GM12878 (cell line): ENCODE measurements around the gene SSH2. TPM values are rescaled to one million over a fixed set of nuclear protein-coding genes. Genes with fewer than 3 reads are reported as not detected.
A peak's percentile ranks its signal among the peaks of the same experiment; 100 is the strongest.

Experiments used
- ATAC-seq: fragments of 200-7000 bp; cut with Tn5 transposase; 3 replicates; pipeline ENCODE4 v1.9.1; 2020; ENCODE audit warnings: mild to moderate bottlenecking, moderate library complexity
- BruUV-seq: library from RNA; stranded (reverse); fragments of 400-500 nt; replicated peaks from 2 replicates; lab custom pipeline; 2021; lab: Mats Ljungman, UMichigan
- CTCF ChIA-PET: fragments of 300-600 bp; sonication (Branson Sonifier 250); formaldehyde crosslinking; extraction: SDS; loops from one replicate; lab custom pipeline; 2021; ENCODE audit warnings: inconsistent platforms; lab: Yijun Ruan, JAX
- POLR2A ChIA-PET: fragments of 350-600 bp; formaldehyde crosslinking; extraction: SDS; loops from one replicate; lab custom pipeline; 2021; ENCODE audit warnings: inconsistent platforms; lab: Charles Lee
- RAD21 ChIA-PET: fragments of 300-600 bp; sonication (Branson Sonifier 250); formaldehyde crosslinking; loops from one replicate; lab custom pipeline; 2023; ENCODE audit warnings: antibody characterized with exemption; ENCODE audit not compliant: unreplicated experiment; lab: Charles Lee
- SMC1A ChIA-PET: fragments of 300-600 bp; sonication (Branson Sonifier 250); formaldehyde crosslinking; loops from one replicate; lab custom pipeline; 2023; ENCODE audit not compliant: unreplicated experiment, uncharacterized antibody; lab: Charles Lee
- DNase-seq: peaks from one replicate; pipeline ENCODE4 v3.0.0-alpha.2; 2011; ENCODE audit warnings: low read depth, low spot score
- FAIRE-seq: peaks from 3 replicates; lab custom pipeline; 2011; peaks lifted over from hg19 to GRCh38; lab: Jason Lieb, UNC
- H2AFZ ChIP-seq: 2 replicates; pipeline ENCODE4 v1.6.0; 2011; ENCODE audit warnings: low read depth, low read length, control low read depth; ENCODE audit not compliant: control insufficient read depth
- H3K27ac ChIP-seq: 2 replicates; pipeline ENCODE4 v1.5.1; 2011; ENCODE audit warnings: control low read depth; ENCODE audit not compliant: control insufficient read depth, insufficient read depth
- H3K27me3 ChIP-seq, 2 experiments: replicated peaks in 1 of 2; 2 replicates each; pipeline versions ENCODE4 v1.6.0 to v1.6.1; 2011; ENCODE audit warnings: low read length in 1 of 2; ENCODE audit not compliant: control insufficient read depth in 2 of 2, insufficient read depth in 2 of 2
- H3K36me3 ChIP-seq, 2 experiments: 2 replicates each; pipeline ENCODE4 v1.5.1; 2011; ENCODE audit warnings: low read length in 1 of 2; ENCODE audit not compliant: control insufficient read depth in 2 of 2, insufficient read depth in 2 of 2
- H3K4me1 ChIP-seq: 2 replicates; pipeline ENCODE4 v1.6.1; 2011; ENCODE audit warnings: mild to moderate bottlenecking, low read length, moderate library complexity, mixed read lengths; ENCODE audit not compliant: control insufficient read depth, insufficient read depth
- H3K4me2 ChIP-seq: 2 replicates; pipeline ENCODE4 v1.6.0; 2011; ENCODE audit warnings: control low read depth; ENCODE audit not compliant: control insufficient read depth, insufficient read depth
- H3K4me3 ChIP-seq: fragments of 200-600 bp; sonication (generic); 2 replicates; pipeline ENCODE4 v1.5.1; 2016
- H3K79me2 ChIP-seq: 2 replicates; pipeline ENCODE4 v1.6.0; 2011; ENCODE audit warnings: low read length; ENCODE audit not compliant: control insufficient read depth, insufficient read depth
- H3K9ac ChIP-seq: 2 replicates; pipeline ENCODE4 v1.8.0; 2011; ENCODE audit warnings: low read length, control low read depth, mixed read lengths; ENCODE audit not compliant: control insufficient read depth, insufficient read depth
- H3K9me3 ChIP-seq: replicated peaks from 3 replicates; pipeline ENCODE4 v1.5.1; 2011; ENCODE audit warnings: mild to moderate bottlenecking, low read length; ENCODE audit not compliant: control insufficient read depth, insufficient read depth
- H4K20me1 ChIP-seq: 2 replicates; pipeline ENCODE4 v1.6.0; 2011; ENCODE audit not compliant: control insufficient read depth, insufficient read depth
- CBX5 ChIP-seq: sonication (generic); IDR thresholded peaks from 2 replicates; pipeline ENCODE4 v1.6.1; 2016; ENCODE audit warnings: low read depth, moderate library complexity, mild to moderate bottlenecking, inconsistent platforms
- CEBPB ChIP-seq, 2 experiments: fragments of 150-350 bp in 1 of 2; IDR thresholded peaks; 2 replicates each; pipeline ENCODE4 v1.6.1; 2012 to 2014; ENCODE audit warnings: low read depth in 2 of 2, low read length in 2 of 2, borderline replicate concordance in 1 of 2, inconsistent platforms in 1 of 2
- CREM ChIP-seq: IDR thresholded peaks from 2 replicates; pipeline ENCODE4 v1.6.1; 2014; ENCODE audit warnings: antibody characterized with exemption, low read depth
- DPF2 ChIP-seq: fragments of 450-650 bp; IDR thresholded peaks from 2 replicates; pipeline ENCODE4 v1.6.1; 2017; ENCODE audit warnings: mild to moderate bottlenecking
- EGR1 ChIP-seq, 2 experiments: IDR thresholded peaks; 1 replicate in 1 of 2; 2 replicates in 1 of 2; pipeline ENCODE4 v1.6.1; 2011 to 2012; ENCODE audit warnings: low read depth in 2 of 2, low read length in 2 of 2, borderline replicate concordance in 1 of 2, mild to moderate bottlenecking in 1 of 2, moderate library complexity in 1 of 2
- JUNB ChIP-seq: IDR thresholded peaks from 2 replicates; pipeline ENCODE4 v1.6.1; 2016; ENCODE audit warnings: antibody characterized with exemption, mild to moderate bottlenecking
- NFXL1 ChIP-seq: fragments of 450-650 bp; IDR thresholded peaks from 2 replicates; pipeline ENCODE4 v1.6.1; 2017; ENCODE audit warnings: antibody characterized with exemption, mild to moderate bottlenecking, borderline replicate concordance
- NR2C1 ChIP-seq: fragments of 450-650 bp; IDR thresholded peaks from 2 replicates; pipeline ENCODE4 v1.6.1; 2017; ENCODE audit warnings: antibody characterized with exemption, mild to moderate bottlenecking, moderate library complexity
- WGBS: methylation state at CpG from one replicate; pipeline ENCODE4 v1.1.6; 2016; ENCODE audit warnings: low lambda C conversion rate; ENCODE audit not compliant: insufficient replicate concordance, insufficient coverage; ENCODE audit errors: missing lambda C conversion rate; 5-methylcytosine and 5-hydroxymethylcytosine counted together
- in situ Hi-C: fragments of 300-500 bp; cut with MboI; formaldehyde crosslinking; loops from 9 replicates; pipeline ENCODE4 v1.14.3; 2018; ENCODE audit warnings: mixed read lengths
- intact Hi-C: fragments of 100-400 bp; cut with micrococcal nuclease; formaldehyde crosslinking; loops from one replicate; pipeline ENCODE4 v1.14.2; 2022; ENCODE audit not compliant: unreplicated experiment
- polyA plus RNA-seq, 11 experiments: library from polyadenylated mRNA; depleted of rRNA in 4 of 11; unstranded in 6 of 11; stranded (reverse) in 5 of 11; fragments of >200 nt; fragmentation: Nextera tagmentation in 4 of 11; fragmentation: Illumina TruSeq in 1 of 11; extraction: Ambion mirVana in 4 of 11; extraction: Trizol in 1 of 11; gene quantifications; 1 replicate in 1 of 11; 2 replicates in 10 of 11; pipeline versions ENCODE4 v1.2.1 to v1.2.3, GENCODE V29; 2011 to 2016; ENCODE audit warnings: inconsistent platforms in 2 of 11, missing spikeins in 2 of 11, low read depth in 1 of 11
- total RNA-seq, 4 experiments: library from RNA; depleted of rRNA in 3 of 4; stranded (reverse); fragments of >200 nt in 3 of 4; fragmentation: Illumina TruSeq in 1 of 4; extraction: Trizol in 1 of 4; gene quantifications; 2 replicates each; pipeline versions ENCODE4 v1.2.1 to v1.2.3, GENCODE V29; 2013 to 2021
- TF ChIP-seq, protein P1 (sequence below): IDR thresholded peaks from 2 replicates; pipeline ENCODE4 v1.6.1; 2012; ENCODE audit warnings: improper control_type of control experiment, low read depth, low read length; ENCODE audit not compliant: insufficient replicate concordance

SSH2 gene
- total and polyA plus RNA-seq, 10 of the 15 experiments (the other 5 are each of a cell fraction or from before 2014, with no cell fraction given): 9.3 to 65.9 (median 34.0) TPM

DNA sequence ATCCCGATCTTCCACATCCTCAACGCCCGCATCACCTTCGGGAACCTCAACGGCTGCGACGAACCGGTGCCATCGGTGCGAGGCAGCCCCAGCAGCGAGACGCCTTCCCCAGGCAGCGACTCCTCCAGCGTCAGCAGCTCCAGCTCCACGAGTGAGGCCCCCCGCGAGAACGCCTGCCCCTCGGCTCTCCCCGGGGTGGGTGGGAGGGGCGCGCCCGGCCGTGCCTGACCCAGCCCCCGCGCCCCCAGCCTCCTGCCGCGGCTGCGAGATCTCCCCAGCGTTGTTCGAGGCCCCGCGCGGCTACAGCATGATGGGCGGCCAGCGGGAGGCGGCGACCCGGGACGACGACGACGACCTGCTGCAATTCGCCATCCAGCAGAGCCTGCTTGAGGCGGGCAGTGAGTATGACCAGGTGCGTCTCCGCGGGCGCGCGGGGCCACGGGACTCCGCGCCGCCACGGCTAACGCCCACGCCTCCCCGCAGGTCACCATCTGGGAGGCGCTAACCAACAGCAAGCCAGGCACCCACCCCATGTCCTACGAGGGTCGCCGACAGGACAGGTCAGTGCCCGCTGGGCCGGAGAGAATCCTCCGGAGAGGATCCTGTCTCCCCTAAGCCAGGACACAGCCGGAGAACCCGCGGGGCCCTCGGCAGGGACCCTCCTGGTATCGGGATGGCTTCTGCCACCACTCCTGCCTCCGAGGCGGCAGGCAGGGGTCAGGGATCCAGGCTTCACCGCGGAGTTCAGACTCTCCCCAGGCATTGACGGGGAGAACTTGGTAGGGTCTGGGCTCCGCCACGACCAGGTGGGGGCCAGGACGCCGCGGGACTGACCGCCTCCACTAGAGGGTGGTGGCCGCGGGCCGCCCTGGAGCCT is 317.4 kb downstream of the SSH2 start:
- H3K4me1 ChIP-seq: peaks cover 33% of the 10 kb centered on the region
- ChIA-PET SMC1A (interaction anchor here (0.8 to 1.4 kb wide), 3 partner anchors 29 to 33 kb away, joined by 3 read pairs; no protein-coding TSS in a partner anchor), CTCF (interaction anchor here (0.6 to 7.1 kb wide), 14 partner anchors 8 to 315 kb away, joined by 3 to 82 read pairs (median 4); partner anchors contain the start of gene ANKRD13B), POLR2A (interaction anchor here (1.5 kb wide), 1 partner anchor 20 kb away, joined by 4 read pairs; the partner anchor contains the start of gene ANKRD13B), RAD21 (interaction anchor here (0.9 to 3.1 kb wide), 6 partner anchors 18 to 242 kb away, joined by 3 to 20 read pairs (median 4); partner anchors contain the start of gene ANKRD13B)
- peak overlapping the region; percentile 78; the same call in 1 of the 2 replicates for H2AFZ ChIP-seq
- intact Hi-C loops: loop anchor here (1.0 to 10.0 kb wide), 3 partner anchors 32 to 322 kb away; partner anchors contain the start of gene SSH2
- peaks cover 4 to 6% of the 10 kb centered on the region in 2 experiments; a peak in 3 of 4 replicates for H3K27me3 ChIP-seq
- WGBS: 73% methylated on average over 59 of the region's 85 CpGs
- no peaks in the 10 kb centered on the region for H4K20me1 ChIP-seq
- BruUV-seq: no TSS peak
- TF ChIP-seq EGR1 (IDR thresholded peaks at IDR 0.05; ENCODE audit: borderline replicate concordance in 1 of 2, low read depth in 2 of 2, low read length in 2 of 2): no peak
- TF ChIP-seq, protein P1, sequence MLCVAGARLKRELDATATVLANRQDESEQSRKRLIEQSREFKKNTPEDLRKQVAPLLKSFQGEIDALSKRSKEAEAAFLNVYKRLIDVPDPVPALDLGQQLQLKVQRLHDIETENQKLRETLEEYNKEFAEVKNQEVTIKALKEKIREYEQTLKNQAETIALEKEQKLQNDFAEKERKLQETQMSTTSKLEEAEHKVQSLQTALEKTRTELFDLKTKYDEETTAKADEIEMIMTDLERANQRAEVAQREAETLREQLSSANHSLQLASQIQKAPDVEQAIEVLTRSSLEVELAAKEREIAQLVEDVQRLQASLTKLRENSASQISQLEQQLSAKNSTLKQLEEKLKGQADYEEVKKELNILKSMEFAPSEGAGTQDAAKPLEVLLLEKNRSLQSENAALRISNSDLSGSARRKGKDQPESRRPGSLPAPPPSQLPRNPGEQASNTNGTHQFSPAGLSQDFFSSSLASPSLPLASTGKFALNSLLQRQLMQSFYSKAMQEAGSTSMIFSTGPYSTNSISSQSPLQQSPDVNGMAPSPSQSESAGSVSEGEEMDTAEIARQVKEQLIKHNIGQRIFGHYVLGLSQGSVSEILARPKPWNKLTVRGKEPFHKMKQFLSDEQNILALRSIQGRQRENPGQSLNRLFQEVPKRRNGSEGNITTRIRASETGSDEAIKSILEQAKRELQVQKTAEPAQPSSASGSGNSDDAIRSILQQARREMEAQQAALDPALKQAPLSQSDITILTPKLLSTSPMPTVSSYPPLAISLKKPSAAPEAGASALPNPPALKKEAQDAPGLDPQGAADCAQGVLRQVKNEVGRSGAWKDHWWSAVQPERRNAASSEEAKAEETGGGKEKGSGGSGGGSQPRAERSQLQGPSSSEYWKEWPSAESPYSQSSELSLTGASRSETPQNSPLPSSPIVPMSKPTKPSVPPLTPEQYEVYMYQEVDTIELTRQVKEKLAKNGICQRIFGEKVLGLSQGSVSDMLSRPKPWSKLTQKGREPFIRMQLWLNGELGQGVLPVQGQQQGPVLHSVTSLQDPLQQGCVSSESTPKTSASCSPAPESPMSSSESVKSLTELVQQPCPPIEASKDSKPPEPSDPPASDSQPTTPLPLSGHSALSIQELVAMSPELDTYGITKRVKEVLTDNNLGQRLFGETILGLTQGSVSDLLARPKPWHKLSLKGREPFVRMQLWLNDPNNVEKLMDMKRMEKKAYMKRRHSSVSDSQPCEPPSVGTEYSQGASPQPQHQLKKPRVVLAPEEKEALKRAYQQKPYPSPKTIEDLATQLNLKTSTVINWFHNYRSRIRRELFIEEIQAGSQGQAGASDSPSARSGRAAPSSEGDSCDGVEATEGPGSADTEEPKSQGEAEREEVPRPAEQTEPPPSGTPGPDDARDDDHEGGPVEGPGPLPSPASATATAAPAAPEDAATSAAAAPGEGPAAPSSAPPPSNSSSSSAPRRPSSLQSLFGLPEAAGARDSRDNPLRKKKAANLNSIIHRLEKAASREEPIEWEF: no peak
- TF ChIP-seq JUNB: no peak
- TF ChIP-seq CEBPB (IDR thresholded peaks at IDR 0.05; ENCODE audit: borderline replicate concordance in 1 of 2, low read depth in 2 of 2, low read length in 2 of 2): no peak
- TF ChIP-seq DPF2: no peak
- no peak for TF ChIP-seq CBX5
- TF ChIP-seq CREM: no peak
- no peak for TF ChIP-seq NFXL1
- TF ChIP-seq NR2C1: no peak
- H3K79me2 ChIP-seq: no peaks in the 10 kb centered on the region
- H3K4me2 ChIP-seq: peak overlapping the region; percentile 53
- DNase-seq: no peak
- no peak for ATAC-seq
- no peaks in the 10 kb centered on the region; the same call in 2 of the 3 replicates for H3K9me3 ChIP-seq
- peak overlapping the region; percentile 30; the same call in 1 of the 2 replicates for H3K4me3 ChIP-seq
- FAIRE-seq: no peak
- no peak overlapping the region for H3K9ac ChIP-seq
- in situ Hi-C loops: no loop called here
- no peak overlapping the region for H3K27ac ChIP-seq
- H3K36me3 ChIP-seq: no peaks in the 10 kb centered on the region
